AG04449 (cell line): ENCODE measurements around the gene SAMD14.

Experiments
- CTCF ChIA-PET: fragments of 350-600 bp; formaldehyde crosslinking; extraction: SDS; loops from one replicate; lab custom pipeline; 2021; ENCODE audit warnings: antibody characterized with exemption; lab: Yijun Ruan, JAX
- POLR2A ChIA-PET: fragments of 400-600, 350-600 bp; formaldehyde crosslinking; extraction: SDS; loops from one replicate; lab custom pipeline; 2020; ENCODE audit warnings: antibody characterized with exemption, inconsistent platforms; lab: Yijun Ruan, JAX
- DNase-seq: peaks from one replicate; pipeline ENCODE4 v3.0.0-alpha.2; 2010; ENCODE audit warnings: low read depth, low spot score
- H3K4me3 ChIP-seq: 2 replicates; pipeline ENCODE4 v1.5.1; 2011; ENCODE audit warnings: low read depth, mild to moderate bottlenecking, control low read depth, low read length
- CTCF ChIP-seq: IDR thresholded peaks from one replicate; pipeline ENCODE4 v1.5.1; 2011; ENCODE audit warnings: mild to moderate bottlenecking, moderate library complexity, low read length, control low read depth, inconsistent platforms; ENCODE audit not compliant: insufficient read depth; ENCODE audit errors: missing control alignments

The SAMD14 gene

GRCh38 chr17:50081757-50082156, 48.2 kb downstream of the SAMD14 start:
- H3K4me3 ChIP-seq: no peak overlapping the region
- TF ChIP-seq CTCF: no peak
- ChIA-PET CTCF (interaction anchor here (1.2 to 10.8 kb wide), 8 partner anchors 8 to 85 kb away, joined by 3 to 93 read pairs (median 8); partner anchors contain the start of gene PDK2), POLR2A (interaction anchor here (1.1 kb wide), 1 partner anchor 8 kb away, joined by 3 read pairs; no protein-coding TSS in a partner anchor)
- DNase-seq: no peak

GRCh38 chr17:50080827-50081226, 49.1 kb downstream of the SAMD14 start:
- ChIA-PET CTCF (interaction anchor here (0.8 to 10.8 kb wide), 8 partner anchors 9 to 84 kb away, joined by 3 to 93 read pairs (median 6); partner anchors contain the start of genes ITGA3 and PDK2), POLR2A (no interaction called here)
- no peak for DNase-seq
- no peak overlapping the region for H3K4me3 ChIP-seq
- TF ChIP-seq CTCF: no peak

GRCh38 chr17:50080096-50080480, 49.9 kb downstream of the SAMD14 start:
- TF ChIP-seq CTCF: no peak
- POLR2A ChIA-PET: no interaction called here
- H3K4me3 ChIP-seq: no peak overlapping the region
- DNase-seq: no peak
- CTCF ChIA-PET: interaction anchor here (0.7 to 10.8 kb wide), 6 partner anchors 10 to 83 kb away, joined by 3 to 93 read pairs (median 12); partner anchors contain the start of genes ITGA3 and PDK2

- no peak for DNase-seq
- H3K4me3 ChIP-seq: no peak overlapping the region
- ChIA-PET POLR2A (no interaction called here), CTCF (interaction anchor here (0.7 to 10.8 kb wide), 9 partner anchors 8 to 218 kb away, joined by 3 to 93 read pairs (median 13); partner anchors contain the start of genes ITGA3 and PDK2)
- TF ChIP-seq CTCF: peak; percentile 78
These were observed 50.4 kb downstream of the SAMD14 start for GRCh38 chr17:50079334-50080095.

GRCh38 chr17:50078430-50078829, 51.5 kb downstream of the SAMD14 start:
- ChIA-PET CTCF (interaction anchor here (0.8 to 10.8 kb wide), 9 partner anchors 9 to 219 kb away, joined by 3 to 93 read pairs (median 5); partner anchors contain the start of gene PDK2), POLR2A (interaction anchor here (0.8 kb wide), 1 partner anchor 15 kb away, joined by 4 read pairs; no protein-coding TSS in a partner anchor)
- DNase-seq: no peak
- TF ChIP-seq CTCF: no peak
- H3K4me3 ChIP-seq: no peak overlapping the region

GRCh38 chr17:50076591-50077235, 53.2 kb downstream of the SAMD14 start:
- H3K4me3 ChIP-seq: no peak overlapping the region
- ChIA-PET CTCF (interaction anchor here (1.8 to 10.8 kb wide), 6 partner anchors 11 to 79 kb away, joined by 3 to 93 read pairs (median 36); partner anchors contain the start of gene PDK2), POLR2A (no interaction called here)
- no peak for TF ChIP-seq CTCF
- DNase-seq: no peak
